ENCODE measurements around the gene TPTE. TPM values are rescaled to one million over a fixed set of nuclear protein-coding genes. Genes with fewer than 3 reads are reported as not detected.
"Not testable (repeated sequence)": the region's sequence is repeated elsewhere in the genome, so short reads cannot be mapped to it uniquely, and the experiment has no call there.

TPTE gene
- total and polyA plus RNA-seq, 2 donors (not counting 3 experiments of a cell fraction or from before 2014, with no cell fraction given): not detected

- H3K36me3 ChIP-seq (ENCODE audit: control insufficient read depth in 2 of 2, extremely low read depth in 1 of 2, insufficient read depth in 2 of 2, low read length in 2 of 2): no peaks in the 10 kb centered on the region
- dilution Hi-C loops (cut with MboI; ENCODE audit: extremely low pct_ligation_motif_present, low sequenced_read_pairs): no loop called here
- no peaks in the 10 kb centered on the region for H3K4me1 ChIP-seq (ENCODE audit: control insufficient read depth, extremely low read depth, insufficient read depth, low read length)
- POLR2A ChIA-PET: no interaction called here
- intact Hi-C loops (cut with micrococcal nuclease): no loop called here
- H3K4me3 ChIP-seq (replicated peaks in 1 of 3; ENCODE audit: insufficient read depth in 1 of 3, low read depth in 1 of 3, low read length in 3 of 3): no peak overlapping the region
- H3K4me2 ChIP-seq (ENCODE audit: insufficient read depth, low read length): no peak overlapping the region
- no peaks in the 10 kb centered on the region for H3K79me2 ChIP-seq (ENCODE audit: control insufficient read depth, insufficient read depth, low read length)
- H2AFZ ChIP-seq (ENCODE audit: low read depth, low read length): no peak overlapping the region
- FAIRE-seq: no peak
- no peaks in the 10 kb centered on the region for H4K20me1 ChIP-seq (replicated peaks; ENCODE audit: control insufficient read depth, extremely low read depth, insufficient read depth, low read length)
- CTCF ChIA-PET: no interaction called here
- H3K27ac ChIP-seq (ENCODE audit: insufficient read depth, low read depth, low read length): no peak overlapping the region
- H3K9me3 ChIP-seq (replicated peaks; ENCODE audit: control insufficient read depth, insufficient read depth, low read length): peaks cover 5% of the 10 kb centered on the region
- no peaks in the 10 kb centered on the region for H3K27me3 ChIP-seq (ENCODE audit: control insufficient read depth in 2 of 2, insufficient read depth in 2 of 2, low read length in 2 of 2)
- no TSS peak for BruUV-seq (replicated peaks)
- DNase-seq (ENCODE audit: low read depth, low spot score): no peak
- no peak for TF ChIP-seq CTCF (IDR thresholded peaks at IDR 0.05; ENCODE audit: extremely low read depth in 1 of 2, insufficient read depth in 1 of 2, low read depth in 1 of 2, low read length in 2 of 2)
- TF ChIP-seq JUN (IDR thresholded peaks at IDR 0.05; ENCODE audit: borderline replicate concordance, insufficient read depth, insufficient read length, low read depth): no peak
- TF ChIP-seq MYC (IDR thresholded peaks at IDR 0.05; ENCODE audit: low read depth, low read length): no peak
- no peak for TF ChIP-seq GATA2 (IDR thresholded peaks at IDR 0.05; ENCODE audit: insufficient read depth, insufficient read length, low read depth, low read length)
- TF ChIP-seq POLR2AphosphoS5 (IDR thresholded peaks at IDR 0.05; ENCODE audit: insufficient read depth, low read depth, low read length): no peak
- no peak for TF ChIP-seq FOS (IDR thresholded peaks at IDR 0.05; ENCODE audit: borderline replicate concordance, insufficient read depth, low read length)
- TF ChIP-seq MAX (IDR thresholded peaks at IDR 0.05; ENCODE audit: insufficient read depth, insufficient read length): no peak
- no peak for TF ChIP-seq POLR2A (IDR thresholded peaks at IDR 0.05; ENCODE audit: low read depth, low read length)
- no peak for TF ChIP-seq EZH2 (IDR thresholded peaks at IDR 0.05; ENCODE audit: borderline replicate concordance, low read depth, low read length, severe bottlenecking)
- H3K9me1 ChIP-seq (replicated peaks; ENCODE audit: control insufficient read depth, extremely low read depth, insufficient read depth, low read length): no peaks in the 10 kb centered on the region
- no peak overlapping the region for H3K9ac ChIP-seq (replicated peaks; ENCODE audit: extremely low read depth, insufficient read depth, low read length)
Observed at GRCh38 chr21:10511116-10511515, 10.3 kb upstream of the TPTE start.

GRCh38 chr21:10516889-10517288 is 4.5 kb upstream of the TPTE start:
- dilution Hi-C loops (cut with MboI; ENCODE audit: extremely low pct_ligation_motif_present, low sequenced_read_pairs); H3K4me1 ChIP-seq (ENCODE audit: control insufficient read depth, extremely low read depth, insufficient read depth, low read length); H3K27ac ChIP-seq (ENCODE audit: insufficient read depth, low read depth, low read length); CTCF ChIA-PET; H3K4me2 ChIP-seq (ENCODE audit: insufficient read depth, low read length); H2AFZ ChIP-seq (ENCODE audit: low read depth, low read length); DNase-seq (ENCODE audit: low read depth, low spot score); H3K79me2 ChIP-seq (ENCODE audit: control insufficient read depth, insufficient read depth, low read length); POLR2A ChIA-PET; H3K4me3 ChIP-seq (replicated peaks in 1 of 3; ENCODE audit: insufficient read depth in 1 of 3, low read depth in 1 of 3, low read length in 3 of 3); H3K36me3 ChIP-seq (ENCODE audit: control insufficient read depth in 2 of 2, extremely low read depth in 1 of 2, insufficient read depth in 2 of 2, low read length in 2 of 2); H4K20me1 ChIP-seq (replicated peaks; ENCODE audit: control insufficient read depth, extremely low read depth, insufficient read depth, low read length); H3K9ac ChIP-seq (replicated peaks; ENCODE audit: extremely low read depth, insufficient read depth, low read length); H3K9me3 ChIP-seq (replicated peaks; ENCODE audit: control insufficient read depth, insufficient read depth, low read length); H3K9me1 ChIP-seq (replicated peaks; ENCODE audit: control insufficient read depth, extremely low read depth, insufficient read depth, low read length); intact Hi-C loops (cut with micrococcal nuclease); H3K27me3 ChIP-seq (ENCODE audit: control insufficient read depth in 2 of 2, insufficient read depth in 2 of 2, low read length in 2 of 2); BruUV-seq (replicated peaks); FAIRE-seq: not testable (repeated sequence)

GRCh38 chr21:10517904-10518303 is 3.5 kb upstream of the TPTE start:
- H3K27ac ChIP-seq (ENCODE audit: insufficient read depth, low read depth, low read length); H3K4me3 ChIP-seq (replicated peaks in 1 of 3; ENCODE audit: insufficient read depth in 1 of 3, low read depth in 1 of 3, low read length in 3 of 3); FAIRE-seq; H3K9ac ChIP-seq (replicated peaks; ENCODE audit: extremely low read depth, insufficient read depth, low read length); dilution Hi-C loops (cut with MboI; ENCODE audit: extremely low pct_ligation_motif_present, low sequenced_read_pairs); BruUV-seq (replicated peaks); H3K79me2 ChIP-seq (ENCODE audit: control insufficient read depth, insufficient read depth, low read length); H4K20me1 ChIP-seq (replicated peaks; ENCODE audit: control insufficient read depth, extremely low read depth, insufficient read depth, low read length); POLR2A ChIA-PET; H3K4me2 ChIP-seq (ENCODE audit: insufficient read depth, low read length); H3K9me1 ChIP-seq (replicated peaks; ENCODE audit: control insufficient read depth, extremely low read depth, insufficient read depth, low read length); H3K27me3 ChIP-seq (ENCODE audit: control insufficient read depth in 2 of 2, insufficient read depth in 2 of 2, low read length in 2 of 2); H3K9me3 ChIP-seq (replicated peaks; ENCODE audit: control insufficient read depth, insufficient read depth, low read length); CTCF ChIA-PET; DNase-seq (ENCODE audit: low read depth, low spot score); H3K36me3 ChIP-seq (ENCODE audit: control insufficient read depth in 2 of 2, extremely low read depth in 1 of 2, insufficient read depth in 2 of 2, low read length in 2 of 2); intact Hi-C loops (cut with micrococcal nuclease); H3K4me1 ChIP-seq (ENCODE audit: control insufficient read depth, extremely low read depth, insufficient read depth, low read length); H2AFZ ChIP-seq (ENCODE audit: low read depth, low read length): not testable (repeated sequence)

Data from endothelial cell of umbilical vein (primary cell).